H1 (cell line): Measurements from ENCODE around the gene RB1.

Experiments
- ASH2L ChIP-seq: fragments of 200-600, 300-600 bp; sonication (generic); IDR thresholded peaks from one replicate; pipeline ENCODE4 v1.7.1; 2017; ENCODE audit warnings: low read length
- CHD2 ChIP-seq: IDR thresholded peaks from 2 replicates; pipeline ENCODE4 v1.6.1; 2012; ENCODE audit warnings: low read length, improper control_type of control experiment
- CREB1 ChIP-seq: IDR thresholded peaks from 2 replicates; pipeline ENCODE4 v1.6.1; 2012; ENCODE audit warnings: inconsistent platforms
- EP300 ChIP-seq, 2 experiments: IDR thresholded peaks; 1 replicate in 1 of 2; 2 replicates in 1 of 2; pipeline ENCODE4 v1.6.1; 2011 to 2012; ENCODE audit warnings: low read depth in 2 of 2, low read length in 2 of 2, mild to moderate bottlenecking in 2 of 2, borderline replicate concordance in 1 of 2, inconsistent platforms in 1 of 2, moderate library complexity in 1 of 2
- EZH2 ChIP-seq: fragments of 200-600 bp; sonication (generic); IDR thresholded peaks from 2 replicates; pipeline ENCODE4 v1.7.1; 2012; ENCODE audit warnings: low read depth, mild to moderate bottlenecking, moderate library complexity, low read length, inconsistent platforms; ENCODE audit not compliant: severe bottlenecking
- FOSL1 ChIP-seq: IDR thresholded peaks from 2 replicates; pipeline ENCODE4 v1.6.1; 2011; ENCODE audit warnings: mild to moderate bottlenecking, low read depth, low read length, moderate library complexity; ENCODE audit not compliant: insufficient read depth
- HDAC2 ChIP-seq, 2 experiments: fragments of 300-600 bp in 1 of 2; sonication (generic) in 1 of 2; IDR thresholded peaks; 2 replicates each; pipeline ENCODE4 v1.6.1; 2011 to 2012; ENCODE audit warnings: low read depth in 2 of 2, low read length in 2 of 2, mild to moderate bottlenecking in 2 of 2, moderate library complexity in 2 of 2, borderline replicate concordance in 1 of 2, inconsistent platforms in 1 of 2
- JUND ChIP-seq: IDR thresholded peaks from 2 replicates; pipeline ENCODE4 v1.6.1; 2011; ENCODE audit warnings: mild to moderate bottlenecking, improper control_type of control experiment, low read length
- PHF8 ChIP-seq: fragments of 200-600 bp; sonication (generic); conservative IDR thresholded peaks from 2 replicates; pipeline ENCODE4 v1.7.1; 2012; ENCODE audit warnings: low read depth, mild to moderate bottlenecking, inconsistent platforms, low read length, moderate library complexity
- POLR2A ChIP-seq, 2 experiments: IDR thresholded peaks; 1 replicate in 1 of 2; 2 replicates in 1 of 2; pipeline ENCODE4 v1.6.1; 2011; ENCODE audit warnings: low read depth in 2 of 2, low read length in 2 of 2, mild to moderate bottlenecking in 2 of 2; ENCODE audit errors: control extremely low read depth in 1 of 2
- POLR2AphosphoS5 ChIP-seq: IDR thresholded peaks from 2 replicates; pipeline ENCODE4 v1.6.1; 2011; ENCODE audit warnings: low read depth, low read length
- RNF2 ChIP-seq: fragments of 200-900, 300-1000 bp; sonication (generic); IDR thresholded peaks from 2 replicates; pipeline ENCODE4 v1.7.1; 2016; ENCODE audit warnings: borderline replicate concordance, low read depth, mild to moderate bottlenecking, antibody characterized with exemption, low read length; ENCODE audit not compliant: poor library complexity, severe bottlenecking; ENCODE audit errors: missing control alignments
- TF ChIP-seq, protein P1 (sequence below): IDR thresholded peaks from 2 replicates; pipeline ENCODE4 v1.6.1; 2011; ENCODE audit warnings: low read length, improper control_type of control experiment
- TF ChIP-seq, protein P2 (sequence below), 3 experiments: IDR thresholded peaks; 1 replicate in 2 of 3; 2 replicates in 1 of 3; pipeline versions ENCODE4 v1.5.1 to v1.6.1; 2011; ENCODE audit warnings: low read length in 3 of 3, mild to moderate bottlenecking in 3 of 3, inconsistent platforms in 2 of 3, low read depth in 1 of 3, moderate library complexity in 1 of 3; ENCODE audit not compliant: insufficient read depth in 1 of 3; ENCODE audit errors: control extremely low read depth in 1 of 3

DNA sequence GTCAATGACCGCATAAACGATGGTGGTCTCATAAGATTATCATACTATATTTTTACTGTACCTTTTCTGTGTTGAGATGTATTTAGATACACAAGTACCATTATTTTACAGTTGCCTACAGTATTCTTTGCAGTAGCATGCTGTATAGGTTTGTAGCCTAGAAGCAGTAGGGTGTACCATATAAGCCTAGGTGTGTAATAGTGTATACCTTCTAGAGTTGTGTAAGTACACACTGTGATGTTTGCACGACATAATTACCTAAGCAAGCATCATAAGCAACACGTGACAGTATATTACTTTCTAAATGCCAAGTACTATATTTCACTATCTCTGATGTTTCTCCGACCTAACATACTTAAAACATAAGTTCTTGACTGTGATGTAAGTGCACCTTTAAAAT is 106.6 kb downstream of the RB1 start:
- TF ChIP-seq, protein P1, sequence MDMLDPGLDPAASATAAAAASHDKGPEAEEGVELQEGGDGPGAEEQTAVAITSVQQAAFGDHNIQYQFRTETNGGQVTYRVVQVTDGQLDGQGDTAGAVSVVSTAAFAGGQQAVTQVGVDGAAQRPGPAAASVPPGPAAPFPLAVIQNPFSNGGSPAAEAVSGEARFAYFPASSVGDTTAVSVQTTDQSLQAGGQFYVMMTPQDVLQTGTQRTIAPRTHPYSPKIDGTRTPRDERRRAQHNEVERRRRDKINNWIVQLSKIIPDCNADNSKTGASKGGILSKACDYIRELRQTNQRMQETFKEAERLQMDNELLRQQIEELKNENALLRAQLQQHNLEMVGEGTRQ: no peak
- no peak for TF ChIP-seq HDAC2 (IDR thresholded peaks at IDR 0.05; ENCODE audit: borderline replicate concordance in 1 of 2, low read depth in 2 of 2, low read length in 2 of 2)
- TF ChIP-seq JUND: no peak
- no peak for TF ChIP-seq EP300 (IDR thresholded peaks at IDR 0.05; ENCODE audit: borderline replicate concordance in 1 of 2, low read depth in 2 of 2, low read length in 2 of 2)
- TF ChIP-seq FOSL1: no peak
- no peak for TF ChIP-seq POLR2AphosphoS5
- TF ChIP-seq POLR2A (IDR thresholded peaks at IDR 0.05; ENCODE audit: control extremely low read depth in 1 of 2, low read depth in 2 of 2, low read length in 2 of 2): no peak
- TF ChIP-seq EZH2: no peak
- TF ChIP-seq ASH2L: no peak
- TF ChIP-seq PHF8: no peak
- TF ChIP-seq, protein P2, sequence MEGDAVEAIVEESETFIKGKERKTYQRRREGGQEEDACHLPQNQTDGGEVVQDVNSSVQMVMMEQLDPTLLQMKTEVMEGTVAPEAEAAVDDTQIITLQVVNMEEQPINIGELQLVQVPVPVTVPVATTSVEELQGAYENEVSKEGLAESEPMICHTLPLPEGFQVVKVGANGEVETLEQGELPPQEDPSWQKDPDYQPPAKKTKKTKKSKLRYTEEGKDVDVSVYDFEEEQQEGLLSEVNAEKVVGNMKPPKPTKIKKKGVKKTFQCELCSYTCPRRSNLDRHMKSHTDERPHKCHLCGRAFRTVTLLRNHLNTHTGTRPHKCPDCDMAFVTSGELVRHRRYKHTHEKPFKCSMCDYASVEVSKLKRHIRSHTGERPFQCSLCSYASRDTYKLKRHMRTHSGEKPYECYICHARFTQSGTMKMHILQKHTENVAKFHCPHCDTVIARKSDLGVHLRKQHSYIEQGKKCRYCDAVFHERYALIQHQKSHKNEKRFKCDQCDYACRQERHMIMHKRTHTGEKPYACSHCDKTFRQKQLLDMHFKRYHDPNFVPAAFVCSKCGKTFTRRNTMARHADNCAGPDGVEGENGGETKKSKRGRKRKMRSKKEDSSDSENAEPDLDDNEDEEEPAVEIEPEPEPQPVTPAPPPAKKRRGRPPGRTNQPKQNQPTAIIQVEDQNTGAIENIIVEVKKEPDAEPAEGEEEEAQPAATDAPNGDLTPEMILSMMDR (IDR thresholded peaks at IDR 0.05; ENCODE audit: control extremely low read depth in 1 of 3, insufficient read depth in 1 of 3, low read depth in 1 of 3, low read length in 3 of 3): no peak
- TF ChIP-seq RNF2: no peak
- no peak for TF ChIP-seq CHD2
- no peak for TF ChIP-seq CREB1
